Measurements from ENCODE around the gene GNAT2.

- TF ChIP-seq CTCF (IDR thresholded peaks at IDR 0.05) (no peak), POLR2A (IDR thresholded peaks at IDR 0.05; ENCODE audit: low read depth) (no peak), POLR2AphosphoS5 (IDR thresholded peaks at IDR 0.05) (no peak), EP300 (IDR thresholded peaks at IDR 0.05) (no peak)
Measured at GRCh38 chr1:109635862-109636200, 16.4 kb upstream of the GNAT2 start.
